ENCODE results near the gene ARIH1.

Gene ARIH1

GRCh38 chr15:72538931-72539330 is 64.8 kb downstream of the ARIH1 start:
- DNase-seq (ENCODE audit: low read depth in 3 of 3, low spot score in 1 of 3) = no peak

- DNase-seq (ENCODE audit: low read depth in 3 of 3, low spot score in 1 of 3) = no peak
Measured at GRCh38 chr15:72540606-72541237, 66.6 kb downstream of the ARIH1 start.

- no peak for DNase-seq (ENCODE audit: low read depth in 3 of 3, low spot score in 1 of 3)
Measured at GRCh38 chr15:72541674-72542073, 67.5 kb downstream of the ARIH1 start.

- no peak for DNase-seq (ENCODE audit: low read depth in 3 of 3, low spot score in 1 of 3)
Measured at GRCh38 chr15:72545156-72545555, 71.0 kb downstream of the ARIH1 start.

GRCh38 chr15:72554471-72555425 is 80.6 kb downstream of the ARIH1 start:
- DNase-seq (ENCODE audit: low read depth in 3 of 3, low spot score in 1 of 3) = no peak

- no peak for DNase-seq (ENCODE audit: low read depth in 3 of 3, low spot score in 1 of 3)
Measured at GRCh38 chr15:72559781-72560180, 85.7 kb downstream of the ARIH1 start.

GRCh38 chr15:72560458-72560857 is 86.3 kb downstream of the ARIH1 start:
- DNase-seq (ENCODE audit: low read depth in 3 of 3, low spot score in 1 of 3) = no peak

GRCh38 chr15:72562386-72562785 is 88.3 kb downstream of the ARIH1 start:
- no peak for DNase-seq (ENCODE audit: low read depth in 3 of 3, low spot score in 1 of 3)

GRCh38 chr15:72562878-72563277 is 88.7 kb downstream of the ARIH1 start:
- no peak for DNase-seq (ENCODE audit: low read depth in 3 of 3, low spot score in 1 of 3)

- no peak for DNase-seq (ENCODE audit: low read depth in 3 of 3, low spot score in 1 of 3)
Measured at GRCh38 chr15:72564091-72564490, 90.0 kb downstream of the ARIH1 start.

GRCh38 chr15:72566973-72567372 is 92.8 kb downstream of the ARIH1 start:
- DNase-seq (ENCODE audit: low read depth in 3 of 3, low spot score in 1 of 3) = no peak

- no peak for DNase-seq (ENCODE audit: low read depth in 3 of 3, low spot score in 1 of 3)
Measured at GRCh38 chr15:72570059-72570458, 95.9 kb downstream of the ARIH1 start.

- DNase-seq (ENCODE audit: low read depth in 3 of 3, low spot score in 1 of 3) = no peak
Measured at GRCh38 chr15:72579814-72580213, 105.7 kb downstream of the ARIH1 start.

- DNase-seq (ENCODE audit: low read depth in 3 of 3, low spot score in 1 of 3) = no peak
Measured at GRCh38 chr15:72584006-72584405, 109.9 kb downstream of the ARIH1 start.

GRCh38 chr15:72585025-72585424 is 110.9 kb downstream of the ARIH1 start:
- no peak for DNase-seq (ENCODE audit: low read depth in 3 of 3, low spot score in 1 of 3)

- DNase-seq (ENCODE audit: low read depth in 3 of 3, low spot score in 1 of 3) = no peak
Measured at GRCh38 chr15:72585476-72586058, 111.4 kb downstream of the ARIH1 start.

GRCh38 chr15:72588096-72588495 is 114.0 kb downstream of the ARIH1 start:
- DNase-seq (ENCODE audit: low read depth in 3 of 3, low spot score in 1 of 3) = no peak

GRCh38 chr15:72590427-72590826 is 116.3 kb downstream of the ARIH1 start:
- DNase-seq (ENCODE audit: low read depth in 3 of 3, low spot score in 1 of 3) = no peak

- no peak for DNase-seq (ENCODE audit: low read depth in 3 of 3, low spot score in 1 of 3)
Measured at GRCh38 chr15:72591361-72591760, 117.2 kb downstream of the ARIH1 start.

GRCh38 chr15:72592097-72592496 is 118.0 kb downstream of the ARIH1 start:
- no peak for DNase-seq (ENCODE audit: low read depth in 3 of 3, low spot score in 1 of 3)

GRCh38 chr15:72592676-72593075 is 118.5 kb downstream of the ARIH1 start:
- no peak for DNase-seq (ENCODE audit: low read depth in 3 of 3, low spot score in 1 of 3)

- DNase-seq (ENCODE audit: low read depth in 3 of 3, low spot score in 1 of 3) = no peak
Measured at GRCh38 chr15:72593838-72594237, 119.7 kb downstream of the ARIH1 start.
